ENCODE data around the gene SYNM.
A peak's percentile ranks its signal among the peaks of the same experiment; 100 is the strongest.

Gene SYNM

GRCh38 chr15:99135194-99135593, 30.3 kb downstream of the SYNM start:
- no peak for TF ChIP-seq CTCF (IDR thresholded peaks at IDR 0.05; ENCODE audit: low read depth, low read length)
- in situ Hi-C loops (cut with HindIII; ENCODE audit: low sequenced_read_pairs) = no loop called here
- no peak overlapping the region for H3K4me3 ChIP-seq (ENCODE audit: low read depth, low read length)
- peak; percentile 37 for DNase-seq (ENCODE audit: low read depth, low spot score)

GRCh38 chr15:99137111-99137546, 32.2 kb downstream of the SYNM start:
- TF ChIP-seq CTCF (IDR thresholded peaks at IDR 0.05; ENCODE audit: low read depth, low read length) = no peak
- in situ Hi-C loops (cut with HindIII; ENCODE audit: low sequenced_read_pairs) = no loop called here
- no peak for DNase-seq (ENCODE audit: low read depth, low spot score)
- H3K4me3 ChIP-seq (ENCODE audit: low read depth, low read length) = no peak overlapping the region

DNA sequence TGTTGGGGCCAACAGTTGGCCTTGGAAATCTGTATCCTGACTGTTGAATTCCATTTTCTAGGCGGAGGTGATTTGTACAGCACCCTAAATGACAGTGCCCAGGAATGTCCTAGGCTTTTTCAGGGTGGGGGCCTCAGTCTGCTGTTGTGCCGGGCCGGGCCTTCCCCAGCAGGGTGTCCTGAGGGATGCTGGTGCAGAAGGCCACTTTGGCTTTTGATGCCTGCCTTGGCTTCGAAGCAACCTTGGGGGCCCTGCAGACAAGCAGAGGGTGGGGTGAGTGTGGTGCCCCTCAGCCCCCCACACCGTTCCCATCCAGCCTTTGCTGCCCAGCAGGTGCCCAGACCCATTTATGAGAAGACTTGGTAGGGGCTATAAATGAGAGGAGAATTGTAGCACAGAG, 33.0 kb downstream of the SYNM start:
- no peak overlapping the region for H3K4me3 ChIP-seq (ENCODE audit: low read depth, low read length)
- in situ Hi-C loops (cut with HindIII; ENCODE audit: low sequenced_read_pairs) = no loop called here
- no peak for TF ChIP-seq CTCF (IDR thresholded peaks at IDR 0.05; ENCODE audit: low read depth, low read length)
- no peak for DNase-seq (ENCODE audit: low read depth, low spot score)

GRCh38 chr15:99138491-99138982, 33.7 kb downstream of the SYNM start:
- TF ChIP-seq CTCF (IDR thresholded peaks at IDR 0.05; ENCODE audit: low read depth, low read length) = no peak
- no peak for DNase-seq (ENCODE audit: low read depth, low spot score)
- H3K4me3 ChIP-seq (ENCODE audit: low read depth, low read length) = no peak overlapping the region
- in situ Hi-C loops (cut with HindIII; ENCODE audit: low sequenced_read_pairs) = no loop called here

GRCh38 chr15:99139276-99139675, 34.4 kb downstream of the SYNM start:
- no peak for TF ChIP-seq CTCF (IDR thresholded peaks at IDR 0.05; ENCODE audit: low read depth, low read length)
- in situ Hi-C loops (cut with HindIII; ENCODE audit: low sequenced_read_pairs) = no loop called here
- H3K4me3 ChIP-seq (ENCODE audit: low read depth, low read length) = no peak overlapping the region
- peak; percentile 26 for DNase-seq (ENCODE audit: low read depth, low spot score)

DNA sequence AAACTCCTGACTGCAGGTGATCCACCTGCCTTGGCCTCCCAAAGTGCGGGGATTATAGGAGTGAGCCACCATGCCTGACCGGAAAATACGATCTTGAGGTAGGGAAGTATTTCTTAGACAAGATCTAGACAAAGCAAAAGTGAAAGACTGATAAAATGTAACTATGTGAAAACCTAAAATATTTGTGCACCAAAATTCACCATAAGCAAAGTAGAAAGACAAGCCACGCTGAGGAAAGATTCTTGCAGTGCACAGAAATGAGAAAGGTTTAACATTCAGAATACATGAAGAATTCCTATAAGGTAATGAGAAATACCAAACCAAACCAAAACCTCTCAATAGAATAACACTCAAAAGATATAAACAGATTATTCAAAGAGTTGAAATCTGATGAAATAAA, 35.7 kb downstream of the SYNM start:
- in situ Hi-C loops (cut with HindIII; ENCODE audit: low sequenced_read_pairs) = no loop called here
- no peak for DNase-seq (ENCODE audit: low read depth, low spot score)
- no peak for TF ChIP-seq CTCF (IDR thresholded peaks at IDR 0.05; ENCODE audit: low read depth, low read length)
- H3K4me3 ChIP-seq (ENCODE audit: low read depth, low read length) = no peak overlapping the region

DNA sequence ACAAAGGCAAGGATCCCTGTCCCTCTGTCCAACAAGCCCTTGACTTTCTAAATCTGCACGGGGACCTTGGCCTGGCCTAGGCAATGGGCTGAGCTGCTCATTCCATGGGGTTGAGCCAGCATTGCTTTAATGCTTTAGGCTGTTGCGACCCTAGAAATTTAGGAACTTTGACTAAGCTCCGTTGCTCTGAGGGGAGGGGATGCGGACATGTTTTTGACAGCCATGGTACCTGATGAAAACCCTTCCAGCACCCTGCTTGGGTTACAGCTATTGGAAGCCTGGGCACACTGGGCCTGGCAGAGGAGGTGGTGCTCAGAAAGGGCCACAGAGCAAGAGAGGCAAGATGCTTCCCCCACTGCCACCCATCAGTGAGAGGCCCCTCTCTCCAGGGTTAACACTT, 37.1 kb downstream of the SYNM start:
- no peak for TF ChIP-seq CTCF (IDR thresholded peaks at IDR 0.05; ENCODE audit: low read depth, low read length)
- H3K4me3 ChIP-seq (ENCODE audit: low read depth, low read length) = no peak overlapping the region
- DNase-seq (ENCODE audit: low read depth, low spot score) = no peak
- in situ Hi-C loops (cut with HindIII; ENCODE audit: low sequenced_read_pairs) = no loop called here

All from astrocyte of the spinal cord (primary cell).